ENCODE data around the gene C2orf15.

- TF ChIP-seq POLR2A (IDR thresholded peaks at IDR 0.05) (no peak), CTCF (IDR thresholded peaks at IDR 0.05) (no peak)
Observed at GRCh38 chr2:99169534-99169933, 28.0 kb downstream of the C2orf15 start.
